NCI-H774 (cell line): ENCODE results near the gene KIF2A.
"Not testable (repeated sequence)": the region's sequence is repeated elsewhere in the genome, so short reads cannot be mapped to it uniquely, and the experiment has no call there.

Experiments used
- DNase-seq: peaks from one replicate; lab custom pipeline; 2025; lab: John Stamatoyannopoulos, UW

Gene KIF2A

GRCh38 chr5:62291829-62292228, 14.2 kb upstream of the KIF2A start:
- DNase-seq = not testable (repeated sequence)

GRCh38 chr5:62296998-62297397, 9.0 kb upstream of the KIF2A start:
- no peak for DNase-seq

- no peak for DNase-seq
Observed at GRCh38 chr5:62298118-62298517, 7.9 kb upstream of the KIF2A start.

GRCh38 chr5:62299101-62299500, 6.9 kb upstream of the KIF2A start:
- DNase-seq = no peak

GRCh38 chr5:62299600-62299999, 6.4 kb upstream of the KIF2A start:
- DNase-seq = no peak

- DNase-seq = no peak
Observed at GRCh38 chr5:62305358-62305714, 670 bp upstream of the KIF2A start.

- DNase-seq = no peak
Observed at GRCh38 chr5:62306323-62306895, 403 bp downstream of the KIF2A start.

GRCh38 chr5:62306896-62307689, 1.1 kb downstream of the KIF2A start:
- no peak for DNase-seq

GRCh38 chr5:62308439-62308838, 2.4 kb downstream of the KIF2A start:
- no peak for DNase-seq

GRCh38 chr5:62309107-62309506, 3.1 kb downstream of the KIF2A start:
- no peak for DNase-seq

GRCh38 chr5:62310426-62311143, 4.6 kb downstream of the KIF2A start:
- DNase-seq = no peak

- DNase-seq = no peak
Observed at GRCh38 chr5:62312036-62312435, 6.0 kb downstream of the KIF2A start.

- no peak for DNase-seq
Observed at GRCh38 chr5:62312674-62313073, 6.7 kb downstream of the KIF2A start.

GRCh38 chr5:62314213-62314830, 8.3 kb downstream of the KIF2A start:
- DNase-seq = no peak

- no peak for DNase-seq
Observed at GRCh38 chr5:62315376-62316175, 9.6 kb downstream of the KIF2A start.

GRCh38 chr5:62316176-62316502, 10.1 kb downstream of the KIF2A start:
- no peak for DNase-seq

- DNase-seq = no peak
Observed at GRCh38 chr5:62317810-62318209, 11.8 kb downstream of the KIF2A start.

- no peak for DNase-seq
Observed at GRCh38 chr5:62322484-62322883, 16.5 kb downstream of the KIF2A start.

GRCh38 chr5:62326302-62326701, 20.3 kb downstream of the KIF2A start:
- no peak for DNase-seq

GRCh38 chr5:62326702-62327101, 20.7 kb downstream of the KIF2A start:
- DNase-seq = no peak

- no peak for DNase-seq
Observed at GRCh38 chr5:62327138-62328053, 21.4 kb downstream of the KIF2A start.
